Aorta (tissue), 5 donors: ENCODE data around the gene MON2. TPM values are rescaled to one million over a fixed set of nuclear protein-coding genes. Genes with fewer than 3 reads are reported as not detected.

ENCODE experiments used
- ATAC-seq: fragments of 200-7000 bp; cut with Tn5 transposase; one replicate; pipeline ENCODE4 v1.9.1; 2022; ENCODE audit warnings: moderate library complexity; ENCODE audit not compliant: low FRiP score
- DNase-seq, 2 donors: peaks; one replicate each; pipeline ENCODE4 v3.0.0-alpha.2; 2020
- H3K27ac ChIP-seq, 2 donors: one replicate each; pipeline ENCODE4 v1.5.1; 2013; ENCODE audit warnings: low read length in 2 of 2, mild to moderate bottlenecking in 2 of 2, moderate library complexity in 2 of 2, control low read depth in 1 of 2, inconsistent platforms in 1 of 2, low read depth in 1 of 2
- H3K27me3 ChIP-seq, 2 donors: one replicate each; pipeline ENCODE4 v1.6.1; 2013; ENCODE audit warnings: control low read depth in 1 of 2, low read length in 1 of 2, mild to moderate bottlenecking in 1 of 2, moderate library complexity in 1 of 2; ENCODE audit not compliant: insufficient read depth in 2 of 2, control insufficient read depth in 1 of 2
- H3K36me3 ChIP-seq, 2 donors: one replicate each; pipeline ENCODE4 v1.6.1; 2013; ENCODE audit warnings: control low read depth in 1 of 2, low read length in 1 of 2, mild to moderate bottlenecking in 1 of 2; ENCODE audit not compliant: insufficient read depth in 2 of 2, control insufficient read depth in 1 of 2
- H3K4me1 ChIP-seq, 2 donors: one replicate each; pipeline ENCODE4 v1.6.1; 2013; ENCODE audit warnings: low read length in 2 of 2, control low read depth in 1 of 2, mild to moderate bottlenecking in 1 of 2, moderate library complexity in 1 of 2; ENCODE audit not compliant: insufficient read depth in 2 of 2, control insufficient read depth in 1 of 2
- H3K4me3 ChIP-seq, 2 donors: one replicate each; pipeline ENCODE4 v1.5.1; 2013; ENCODE audit warnings: low read length in 2 of 2, control low read depth in 1 of 2, mild to moderate bottlenecking in 1 of 2
- H3K9me3 ChIP-seq: one replicate; pipeline ENCODE4 v1.6.1; 2013; ENCODE audit warnings: mild to moderate bottlenecking, low read length; ENCODE audit not compliant: control insufficient read depth
- WGBS, 2 donors: extraction: QIAGEN DNeasy Blood & Tissue Kit; methylation state at CpG; one replicate each; pipeline ENCODE4 v1.1.7; 2013; 5-methylcytosine and 5-hydroxymethylcytosine counted together
- intact Hi-C, 2 donors: fragments of 100-400 bp; cut with DNase I; formaldehyde crosslinking; loops; one replicate each; pipeline versions ENCODE4 v1.14.2 to v1.15.0; 2022
- long read RNA-seq, 2 donors: library from polyadenylated mRNA; unstranded; transcript quantifications; one replicate each; pipeline ENCODE4 v2.0.0, GENCODE V29; 2020 to 2021
- polyA plus RNA-seq, 2 donors: library from polyadenylated mRNA; stranded (reverse); fragments of 200-250 nt; gene quantifications; one replicate each; pipeline ENCODE4 v1.2.3, GENCODE V29; 2013
- total RNA-seq, 2 donors: library from RNA; stranded (reverse); fragmentation: NEBNext Ultra II Directional; extraction: Animal tissue kit (Norgen Biotek cat#: 25700); gene quantifications; one replicate each; pipeline ENCODE4 v1.2.1, GENCODE V29; 2021
- donor health status: healthy with polysubstance abuse.
- donor health status: Bipolar disorder and iron deficiency.
- donor health status: DM: no; HTN: no; CAD: no.
- donor health status: DM: no; HTN: no; CAD: no.
- donor health status: DM: yes; HTN: yes; CAD: no.

The MON2 gene
- total RNA-seq (100 to 1,000 TPM in 1 of 2 donors, 10 to 100 TPM in 1; 98.1 to 106 TPM), polyA plus RNA-seq (10 to 100 TPM in 1 of 2 donors, 1 to 10 TPM in 1; 3.6 to 28.0 TPM)
- long read RNA-seq, donor 1, partial matches to known transcripts, result 30 of 60 reads
- long read RNA-seq, donor 1, other reads (novel, unspliced or antisense), result 29 of 60 reads
- long read RNA-seq, donor 2, full-length matches to known transcripts, result 1 of 39 reads
- long read RNA-seq, donor 2, partial matches to known transcripts, result 18 of 39 reads
- long read RNA-seq, donor 2, other reads (novel, unspliced or antisense), result 20 of 39 reads

DNA sequence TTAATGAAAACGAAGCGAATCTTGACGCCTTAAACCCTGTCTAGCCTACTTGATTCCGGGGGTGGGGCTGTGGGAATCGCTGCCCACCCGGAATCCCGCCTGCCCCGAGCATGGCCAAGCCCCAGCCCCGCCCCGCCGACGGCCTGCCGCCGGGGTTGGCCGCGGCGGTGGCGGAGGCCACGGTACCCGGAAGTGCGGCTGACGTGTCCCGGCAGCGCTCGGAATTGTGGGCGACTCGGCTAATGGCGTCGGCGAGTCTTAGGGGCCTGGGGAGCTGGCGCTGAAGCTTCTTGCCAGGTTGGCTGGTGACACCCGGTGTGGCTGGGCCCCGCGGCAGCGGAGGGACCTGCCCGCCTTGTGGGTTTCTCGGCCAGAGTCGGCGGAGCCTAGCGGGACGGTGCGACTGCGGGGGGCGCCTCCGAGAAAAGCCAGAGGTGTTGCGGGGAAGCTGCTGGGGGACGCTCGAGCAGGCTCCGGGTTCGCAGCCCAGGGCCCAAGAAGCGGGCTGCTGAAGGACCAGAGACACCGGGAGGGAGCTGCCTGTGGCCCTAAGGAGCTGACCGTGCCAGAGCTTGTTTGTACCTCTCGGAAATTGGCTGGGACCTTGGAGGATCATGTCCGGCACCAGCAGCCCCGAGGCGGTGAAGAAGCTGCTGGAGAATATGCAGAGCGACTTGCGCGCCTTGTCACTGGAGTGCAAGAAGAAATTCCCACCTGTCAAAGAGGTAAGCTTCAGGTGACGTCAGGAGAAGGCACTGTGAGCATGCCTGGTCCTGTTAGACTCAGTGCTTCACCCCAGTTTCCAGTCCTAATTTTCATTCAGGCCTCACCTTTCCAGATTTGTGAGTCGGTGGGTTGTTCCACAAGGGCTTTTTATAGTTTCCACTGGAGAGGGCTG lies at the start of gene MON2:
TSS of gene MON2 (plus strand) at position 233 of the 898 bp plus-strand sequence. CDS start at position 615, 382 bp downstream.
- Histone ChIP-seq H3K36me3 (no peaks in the 10 kb centered on the region), H3K4me3 (peak within 1 kb of the TSS; percentile 88 to 93), H3K4me1 (peaks cover 2 to 5% of the 10 kb centered on the region in 2 donors), H3K9me3 (no peaks in the 10 kb centered on the region), H3K27me3 (no peaks in the 10 kb centered on the region), H3K27ac (peak within 1 kb of the TSS; percentile 66 to 67)
- 1% methylated on average over 62 of the region's 62 CpGs for WGBS, 2 donors
- intact Hi-C loops, result loop anchor here in 1 of 2 donors (5.0 kb wide), 1 partner anchor 135 kb away; no protein-coding TSS in a partner anchor
- DNase-seq (peak; percentile 94 to 96), ATAC-seq (peak; percentile 100)

GRCh38 chr12:62426089-62426488 lies 40.5 kb upstream of the MON2 start:
- Histone ChIP-seq H3K36me3 (no peaks in the 10 kb centered on the region), H3K27me3 (no peaks in the 10 kb centered on the region), H3K27ac (no peak overlapping the region), H3K4me3 (no peak overlapping the region), H3K4me1 (no peaks in the 10 kb centered on the region), H3K9me3 (peaks cover 1% of the 10 kb centered on the region)
- DNase-seq (no peak), ATAC-seq (no peak)
- WGBS, 2 donors, result 64 to 66% methylated on average over 3 of the region's 3 CpGs
- intact Hi-C loops, result no loop called here

GRCh38 chr12:62429457-62429856 lies 37.2 kb upstream of the MON2 start:
- DNase-seq, result no peak
- Histone ChIP-seq H3K4me3 (no peak overlapping the region), H3K27me3 (no peaks in the 10 kb centered on the region), H3K9me3 (peaks cover 1% of the 10 kb centered on the region), H3K4me1 (no peaks in the 10 kb centered on the region), H3K36me3 (no peaks in the 10 kb centered on the region), H3K27ac (no peak overlapping the region)
- intact Hi-C loops, result no loop called here
- ATAC-seq, result no peak

- Histone ChIP-seq H3K4me3 (peak overlapping the region; percentile 23 to 32), H3K27ac (no peak overlapping the region), H3K9me3 (no peaks in the 10 kb centered on the region), H3K4me1 (no peaks in the 10 kb centered on the region), H3K36me3 (no peaks in the 10 kb centered on the region), H3K27me3 (no peaks in the 10 kb centered on the region)
- intact Hi-C loops, result loop anchor here (5.0 to 10.0 kb wide), 3 partner anchors 170 to 363 kb away; partner anchors contain the start of gene USP15 (in 1 of the 2)
- ATAC-seq (peak; percentile 20), DNase-seq (no peak)
- WGBS, 2 donors, result 47 to 49% methylated on average over 16 of the region's 16 CpGs
Observed at GRCh38 chr12:62434494-62435302, 31.9 kb upstream of the MON2 start.

- Histone ChIP-seq H3K4me3 (peak overlapping the region; percentile 23 to 32), H3K36me3 (no peaks in the 10 kb centered on the region), H3K27ac (no peak overlapping the region), H3K4me1 (no peaks in the 10 kb centered on the region), H3K27me3 (no peaks in the 10 kb centered on the region), H3K9me3 (no peaks in the 10 kb centered on the region)
- WGBS, 2 donors, result 1% methylated on average over 26 to 29 of the region's 29 CpGs
- peak; percentile 87 for ATAC-seq
- intact Hi-C loops, result loop anchor here (5.0 to 10.0 kb wide), 3 partner anchors 171 to 362 kb away; partner anchors contain the start of gene USP15 (in 1 of the 2)
- peak; percentile 77 to 78 for DNase-seq
Observed at GRCh38 chr12:62435303-62436163, 31.1 kb upstream of the MON2 start.

DNA sequence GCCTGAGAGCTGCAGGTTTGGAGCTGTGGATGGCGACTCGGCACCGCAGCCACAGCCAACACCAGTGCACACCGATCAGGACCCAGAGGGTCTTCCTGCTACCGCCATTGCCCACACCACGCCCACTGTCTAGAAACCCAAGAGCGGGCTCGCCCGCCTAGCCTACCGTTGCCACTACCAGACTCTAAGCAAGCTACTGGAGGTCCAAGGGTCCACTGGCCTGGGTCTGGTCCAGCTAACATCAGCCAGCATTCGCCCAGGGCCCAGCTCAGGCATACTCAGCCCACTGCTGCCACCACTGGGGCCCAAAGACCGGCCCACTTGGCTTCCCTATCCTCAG lies 30.5 kb upstream of the MON2 start:
- no peaks in the 10 kb centered on the region for H3K36me3 ChIP-seq
- intact Hi-C loops, result loop anchor here (5.0 to 10.0 kb wide), 3 partner anchors 171 to 361 kb away; partner anchors contain the start of gene USP15 (in 1 of the 2)
- H3K4me1 ChIP-seq, result no peaks in the 10 kb centered on the region
- peak overlapping the region in 1 of 2 donors; percentile 23 for H3K4me3 ChIP-seq
- peak in 1 of 2 donors; percentile 47 for DNase-seq
- ATAC-seq, result no peak
- no peaks in the 10 kb centered on the region for H3K27me3 ChIP-seq
- H3K27ac ChIP-seq, result no peak overlapping the region
- 63 to 71% methylated on average over 12 of the region's 12 CpGs for WGBS, 2 donors
- no peaks in the 10 kb centered on the region for H3K9me3 ChIP-seq

- intact Hi-C loops, result loop anchor here (5.0 to 10.0 kb wide), 3 partner anchors 173 to 359 kb away; partner anchors contain the start of gene USP15 (in 1 of the 2)
- ATAC-seq (peak; percentile 77), DNase-seq (peak in 1 of 2 donors; percentile 51)
- Histone ChIP-seq H3K4me3 (no peak overlapping the region), H3K9me3 (no peaks in the 10 kb centered on the region), H3K27me3 (no peaks in the 10 kb centered on the region), H3K36me3 (no peaks in the 10 kb centered on the region), H3K27ac (no peak overlapping the region), H3K4me1 (no peaks in the 10 kb centered on the region)
- 7 to 10% methylated on average over 6 of the region's 6 CpGs for WGBS, 2 donors
Observed at GRCh38 chr12:62438098-62438692, 28.4 kb upstream of the MON2 start.
